Measurements from ENCODE around the gene SLC39A8.

DNA sequence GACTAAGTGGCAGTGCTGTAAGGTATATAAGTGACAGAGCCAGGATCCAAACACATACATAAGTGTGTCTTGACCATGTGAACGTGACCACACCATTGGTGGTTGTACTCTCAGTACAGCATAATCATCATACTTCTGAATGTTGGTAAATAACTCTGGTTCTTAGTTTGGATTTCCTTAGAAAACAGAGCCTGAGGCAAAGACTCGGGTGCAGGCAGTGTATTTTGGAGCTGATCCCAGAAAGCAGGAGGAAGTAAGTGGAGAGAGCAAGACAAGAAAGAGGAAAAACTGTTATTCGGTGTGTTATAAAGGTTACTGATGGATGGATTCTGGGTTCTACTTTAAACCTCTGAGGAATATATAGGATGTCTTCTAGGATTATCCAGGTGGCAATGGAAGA is 127.9 kb downstream of the SLC39A8 start:
- no peak for TF ChIP-seq POLR2A (IDR thresholded peaks at IDR 0.05)
- TF ChIP-seq, protein P1, sequence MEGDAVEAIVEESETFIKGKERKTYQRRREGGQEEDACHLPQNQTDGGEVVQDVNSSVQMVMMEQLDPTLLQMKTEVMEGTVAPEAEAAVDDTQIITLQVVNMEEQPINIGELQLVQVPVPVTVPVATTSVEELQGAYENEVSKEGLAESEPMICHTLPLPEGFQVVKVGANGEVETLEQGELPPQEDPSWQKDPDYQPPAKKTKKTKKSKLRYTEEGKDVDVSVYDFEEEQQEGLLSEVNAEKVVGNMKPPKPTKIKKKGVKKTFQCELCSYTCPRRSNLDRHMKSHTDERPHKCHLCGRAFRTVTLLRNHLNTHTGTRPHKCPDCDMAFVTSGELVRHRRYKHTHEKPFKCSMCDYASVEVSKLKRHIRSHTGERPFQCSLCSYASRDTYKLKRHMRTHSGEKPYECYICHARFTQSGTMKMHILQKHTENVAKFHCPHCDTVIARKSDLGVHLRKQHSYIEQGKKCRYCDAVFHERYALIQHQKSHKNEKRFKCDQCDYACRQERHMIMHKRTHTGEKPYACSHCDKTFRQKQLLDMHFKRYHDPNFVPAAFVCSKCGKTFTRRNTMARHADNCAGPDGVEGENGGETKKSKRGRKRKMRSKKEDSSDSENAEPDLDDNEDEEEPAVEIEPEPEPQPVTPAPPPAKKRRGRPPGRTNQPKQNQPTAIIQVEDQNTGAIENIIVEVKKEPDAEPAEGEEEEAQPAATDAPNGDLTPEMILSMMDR (IDR thresholded peaks at IDR 0.05): no peak

Data from uterus (tissue), 2 donors.